Testis (tissue), 2 donors: ENCODE results near the gene NEU1.

Source experiments
- CTCF ChIP-seq, 3 experiments: fragments of 450-650 bp in 2 of 3; fragments of 200-600 bp in 1 of 3; sonication (generic) in 1 of 3; IDR thresholded peaks; one replicate each; pipeline ENCODE4 v1.5.1; 2016 to 2019; ENCODE audit warnings: antibody characterized with exemption in 3 of 3, mild to moderate bottlenecking in 2 of 3, moderate library complexity in 1 of 3
- POLR2A ChIP-seq: fragments of 450-650 bp; IDR thresholded peaks from one replicate; pipeline ENCODE4 v1.6.1; 2017; ENCODE audit warnings: antibody characterized with exemption, mild to moderate bottlenecking, moderate library complexity

DNA sequence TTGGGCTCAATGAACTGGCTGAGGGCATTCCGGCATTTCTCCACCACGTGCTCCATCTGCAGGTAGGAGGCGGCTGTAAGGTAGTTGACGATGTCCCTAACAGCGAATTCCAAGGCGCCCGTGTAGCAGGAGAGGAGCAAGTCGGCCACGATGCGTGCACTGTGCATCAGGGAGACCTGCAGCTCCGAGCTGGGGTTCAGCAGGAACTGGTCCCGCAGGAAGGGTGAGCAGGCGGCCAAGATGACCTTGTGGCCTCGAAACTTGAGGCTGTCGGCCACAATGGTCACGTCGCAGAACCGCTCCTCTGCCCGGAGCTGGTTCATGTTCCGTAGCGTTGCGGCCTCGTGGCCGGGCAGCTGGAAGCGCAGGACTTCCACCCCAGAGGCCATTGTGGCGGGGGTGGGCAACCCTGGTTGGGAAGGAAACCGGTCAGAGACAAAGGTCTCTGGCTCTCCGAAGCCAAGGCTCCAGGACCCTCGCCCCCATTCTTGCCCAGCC, 38.3 kb upstream of the NEU1 start:
- TF ChIP-seq CTCF (IDR thresholded peaks at IDR 0.05) (no peak), POLR2A (no peak)
